OCI-LY1 (cell line): ENCODE results near the gene RPRD1A.

Source experiments
- EZH2 ChIP-seq: fragments of 200-600 bp; sonication (generic), shearing (Covaris generic); IDR thresholded peaks from 2 replicates; pipeline ENCODE4 v1.8.0; 2017; ENCODE audit warnings: borderline replicate concordance, mixed run types, mild to moderate bottlenecking, antibody characterized with exemption, low read length, moderate library complexity, mixed read lengths
- TF ChIP-seq, protein P1 (sequence below): fragments of 200-600 bp; sonication (generic), shearing (Covaris generic); IDR thresholded peaks from 2 replicates; pipeline ENCODE4 v1.5.1; 2017; ENCODE audit warnings: mild to moderate bottlenecking, antibody characterized with exemption, low read length, moderate library complexity, mixed read lengths

DNA sequence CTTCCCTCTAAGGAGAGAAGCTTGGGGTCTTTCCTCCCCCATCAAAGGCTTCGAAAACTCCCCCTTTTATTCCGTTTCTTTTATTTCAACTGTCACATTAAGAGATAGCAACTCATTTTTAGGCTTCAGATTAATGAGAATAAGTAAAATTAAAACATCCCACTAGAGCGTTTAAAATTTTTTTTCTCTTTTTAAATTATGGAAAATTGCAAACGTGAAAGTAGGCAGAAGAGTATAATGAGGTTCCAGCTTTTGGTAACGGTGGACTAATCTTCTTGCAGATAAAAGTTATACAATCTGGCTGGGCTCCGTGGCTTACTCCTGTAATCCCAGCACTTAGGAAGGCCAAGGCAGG is 116.8 kb downstream of the RPRD1A start:
- TF ChIP-seq, protein P1, sequence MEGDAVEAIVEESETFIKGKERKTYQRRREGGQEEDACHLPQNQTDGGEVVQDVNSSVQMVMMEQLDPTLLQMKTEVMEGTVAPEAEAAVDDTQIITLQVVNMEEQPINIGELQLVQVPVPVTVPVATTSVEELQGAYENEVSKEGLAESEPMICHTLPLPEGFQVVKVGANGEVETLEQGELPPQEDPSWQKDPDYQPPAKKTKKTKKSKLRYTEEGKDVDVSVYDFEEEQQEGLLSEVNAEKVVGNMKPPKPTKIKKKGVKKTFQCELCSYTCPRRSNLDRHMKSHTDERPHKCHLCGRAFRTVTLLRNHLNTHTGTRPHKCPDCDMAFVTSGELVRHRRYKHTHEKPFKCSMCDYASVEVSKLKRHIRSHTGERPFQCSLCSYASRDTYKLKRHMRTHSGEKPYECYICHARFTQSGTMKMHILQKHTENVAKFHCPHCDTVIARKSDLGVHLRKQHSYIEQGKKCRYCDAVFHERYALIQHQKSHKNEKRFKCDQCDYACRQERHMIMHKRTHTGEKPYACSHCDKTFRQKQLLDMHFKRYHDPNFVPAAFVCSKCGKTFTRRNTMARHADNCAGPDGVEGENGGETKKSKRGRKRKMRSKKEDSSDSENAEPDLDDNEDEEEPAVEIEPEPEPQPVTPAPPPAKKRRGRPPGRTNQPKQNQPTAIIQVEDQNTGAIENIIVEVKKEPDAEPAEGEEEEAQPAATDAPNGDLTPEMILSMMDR: no peak; the same call in 1 of the 2 replicates
- no peak for TF ChIP-seq EZH2
